H1 (cell line): Measurements from ENCODE around the gene FBXW8. TPM values are rescaled to one million over a fixed set of nuclear protein-coding genes. Genes with fewer than 3 reads are reported as not detected.

ENCODE experiments used
- CTCF ChIA-PET: fragments of 300-600 bp; sonication (Branson Sonifier 250); formaldehyde crosslinking; loops from one replicate; lab custom pipeline; 2021; ENCODE audit not compliant: partially characterized antibody; lab: Charles Lee
- POLR2A ChIA-PET: fragments of 300-600 bp; sonication (Branson Sonifier 250); formaldehyde crosslinking; loops from one replicate; lab custom pipeline; 2021; ENCODE audit warnings: inconsistent platforms; ENCODE audit not compliant: partially characterized antibody; lab: Charles Lee
- DNase-seq, 2 experiments: peaks; one replicate each; pipeline versions ENCODE4 v3.0.0 to v3.0.0-alpha.2; 2010 to 2022; ENCODE audit warnings: low spot score in 2 of 2, low read depth in 1 of 2, mixed read lengths in 1 of 2
- FAIRE-seq: peaks from 2 replicates; lab custom pipeline; 2011; peaks lifted over from hg19 to GRCh38; lab: Jason Lieb, UNC
- H2AFZ ChIP-seq: 2 replicates; pipeline ENCODE4 v1.8.1; 2012; ENCODE audit warnings: low read length, inconsistent platforms
- H2AK5ac ChIP-seq: 2 replicates; pipeline ENCODE4 v1.6.1; 2013; ENCODE audit warnings: low read depth, low read length
- H2BK120ac ChIP-seq: replicated peaks from 2 replicates; pipeline ENCODE3; 2013; ENCODE audit warnings: low read depth, low read length, inconsistent platforms
- H2BK12ac ChIP-seq: 2 replicates; pipeline ENCODE4 v1.6.1; 2013; ENCODE audit warnings: low read depth, low read length
- H2BK15ac ChIP-seq: 2 replicates; pipeline ENCODE4 v1.6.1; 2013; ENCODE audit warnings: low read length
- H2BK20ac ChIP-seq: 2 replicates; pipeline ENCODE4 v1.6.1; 2013; ENCODE audit warnings: low read length
- H2BK5ac ChIP-seq: 2 replicates; pipeline ENCODE4 v1.6.1; 2013; ENCODE audit warnings: low read depth, low read length
- H3K14ac ChIP-seq: 2 replicates; pipeline ENCODE4 v1.6.1; 2013; ENCODE audit warnings: inconsistent platforms; ENCODE audit not compliant: insufficient read length
- H3K18ac ChIP-seq: 2 replicates; pipeline ENCODE4 v1.6.1; 2013; ENCODE audit warnings: low read length; ENCODE audit errors: extremely low read depth
- H3K23ac ChIP-seq: 2 replicates; pipeline ENCODE4 v1.6.1; 2013; ENCODE audit warnings: inconsistent platforms; ENCODE audit not compliant: insufficient read length
- H3K23me2 ChIP-seq: 2 replicates; pipeline ENCODE4 v1.6.1; 2013; ENCODE audit warnings: low read depth, low read length
- H3K27ac ChIP-seq: 2 replicates; pipeline ENCODE4 v1.6.1; 2011; ENCODE audit warnings: low read depth, low read length, inconsistent platforms
- H3K27me3 ChIP-seq, 4 experiments: replicated peaks in 1 of 4; 1 replicate in 1 of 4; 2 replicates in 3 of 4; pipeline versions ENCODE4 v1.6.1 to v1.8.1; 2011 to 2013; ENCODE audit warnings: low read length in 3 of 4, mild to moderate bottlenecking in 3 of 4, inconsistent platforms in 2 of 4, mixed read lengths in 2 of 4, moderate library complexity in 1 of 4; ENCODE audit not compliant: control insufficient read depth in 3 of 4, insufficient read depth in 3 of 4; ENCODE audit errors: extremely low read depth in 1 of 4
- H3K36me3 ChIP-seq, 4 experiments: 2 replicates each; pipeline versions ENCODE4 v1.6.1 to v1.8.1; 2011 to 2013; ENCODE audit warnings: mild to moderate bottlenecking in 4 of 4, low read length in 3 of 4, moderate library complexity in 2 of 4, control low read depth in 1 of 4, inconsistent platforms in 1 of 4; ENCODE audit not compliant: insufficient read depth in 4 of 4, control insufficient read depth in 2 of 4
- H3K4ac ChIP-seq: replicated peaks from 2 replicates; pipeline ENCODE3; 2013; ENCODE audit warnings: low read length, low read depth, mixed read lengths, inconsistent platforms; ENCODE audit not compliant: insufficient read length
- H3K4me1 ChIP-seq, 4 experiments: replicated peaks in 1 of 4; 1 replicate in 1 of 4; 2 replicates in 3 of 4; pipeline versions ENCODE4 v1.6.1 to v1.8.1; 2011 to 2013; ENCODE audit warnings: low read length in 3 of 4, inconsistent platforms in 2 of 4, mixed read lengths in 1 of 4; ENCODE audit not compliant: insufficient read depth in 4 of 4, control insufficient read depth in 3 of 4
- H3K4me2 ChIP-seq, 2 experiments: 2 replicates each; pipeline versions ENCODE4 v1.6.1 to v1.8.1; 2011 to 2013; ENCODE audit warnings: low read depth in 2 of 2, low read length in 2 of 2, control low read depth in 1 of 2, inconsistent platforms in 1 of 2, mild to moderate bottlenecking in 1 of 2; ENCODE audit not compliant: insufficient read depth in 1 of 2
- H3K4me3 ChIP-seq, 4 experiments: fragments of 200-600, 300-600 bp in 1 of 4; sonication (generic), shearing (Covaris generic), sonication (Bioruptor Twin) in 1 of 4; 2 replicates each; pipeline versions ENCODE4 v1.5.1 to v1.8.1; 2011 to 2016; ENCODE audit warnings: low read length in 4 of 4, low read depth in 3 of 4, control low read depth in 2 of 4, inconsistent platforms in 2 of 4, mild to moderate bottlenecking in 2 of 4, mixed read lengths in 1 of 4, moderate library complexity in 1 of 4; ENCODE audit not compliant: insufficient read depth in 2 of 4; ENCODE audit errors: extremely low read depth in 1 of 4
- H3K56ac ChIP-seq: replicated peaks from 2 replicates; pipeline ENCODE3; 2013; ENCODE audit warnings: low read depth, mild to moderate bottlenecking, mixed read lengths, low read length, inconsistent platforms; ENCODE audit not compliant: insufficient read length
- H3K79me1 ChIP-seq: 2 replicates; pipeline ENCODE4 v1.6.1; 2013; ENCODE audit warnings: low read depth, low read length, control low read depth
- H3K79me2 ChIP-seq, 2 experiments: 2 replicates each; pipeline versions ENCODE4 v1.6.1 to v1.8.1; 2012 to 2013; ENCODE audit warnings: low read length in 2 of 2, mild to moderate bottlenecking in 2 of 2, inconsistent platforms in 1 of 2; ENCODE audit not compliant: insufficient read depth in 2 of 2, control insufficient read depth in 1 of 2
- H3K9ac ChIP-seq, 4 experiments: replicated peaks in 1 of 4; 1 replicate in 1 of 4; 2 replicates in 3 of 4; pipeline versions ENCODE4 v1.6.1 to v1.8.1; 2011 to 2013; ENCODE audit warnings: low read depth in 3 of 4, low read length in 3 of 4, control low read depth in 2 of 4, mild to moderate bottlenecking in 2 of 4, moderate library complexity in 2 of 4, inconsistent platforms in 1 of 4; ENCODE audit errors: extremely low read depth in 1 of 4
- H3K9me3 ChIP-seq, 2 experiments: 2 replicates each; pipeline versions ENCODE4 v1.6.1 to v1.8.1; 2012 to 2013; ENCODE audit warnings: mild to moderate bottlenecking in 2 of 2, moderate library complexity in 2 of 2, control low read depth in 1 of 2, inconsistent platforms in 1 of 2, low read depth in 1 of 2, low read length in 1 of 2, mixed read lengths in 1 of 2; ENCODE audit not compliant: insufficient read depth in 2 of 2
- H4K20me1 ChIP-seq, 2 experiments: replicated peaks in 1 of 2; 2 replicates each; pipeline versions ENCODE3 to v1.8.1; 2011 to 2013; ENCODE audit warnings: inconsistent platforms in 2 of 2, low read length in 2 of 2, mild to moderate bottlenecking in 1 of 2; ENCODE audit not compliant: insufficient read depth in 2 of 2, control insufficient read depth in 1 of 2
- H4K5ac ChIP-seq: 2 replicates; pipeline ENCODE4 v1.6.1; 2013; ENCODE audit warnings: low read length, low read depth, mixed read lengths, inconsistent platforms; ENCODE audit not compliant: insufficient read length
- H4K8ac ChIP-seq: 2 replicates; pipeline ENCODE4 v1.8.0; 2013; ENCODE audit warnings: mild to moderate bottlenecking, moderate library complexity, low read length, inconsistent platforms; ENCODE audit not compliant: insufficient read depth; ENCODE audit errors: extremely low read depth
- H4K91ac ChIP-seq: replicated peaks from 2 replicates; pipeline ENCODE3; 2013; ENCODE audit warnings: low read length, mixed read lengths, inconsistent platforms; ENCODE audit not compliant: insufficient read length
- EP300 ChIP-seq, 2 experiments: IDR thresholded peaks; 1 replicate in 1 of 2; 2 replicates in 1 of 2; pipeline ENCODE4 v1.6.1; 2011 to 2012; ENCODE audit warnings: low read depth in 2 of 2, low read length in 2 of 2, mild to moderate bottlenecking in 2 of 2, borderline replicate concordance in 1 of 2, inconsistent platforms in 1 of 2, moderate library complexity in 1 of 2
- FOSL1 ChIP-seq: IDR thresholded peaks from 2 replicates; pipeline ENCODE4 v1.6.1; 2011; ENCODE audit warnings: mild to moderate bottlenecking, low read depth, low read length, moderate library complexity; ENCODE audit not compliant: insufficient read depth
- POLR2AphosphoS5 ChIP-seq: IDR thresholded peaks from 2 replicates; pipeline ENCODE4 v1.6.1; 2011; ENCODE audit warnings: low read depth, low read length
- SP4 ChIP-seq: IDR thresholded peaks from 2 replicates; pipeline ENCODE4 v1.6.1; 2012; ENCODE audit warnings: low read length, inconsistent platforms
- polyA plus RNA-seq, 7 experiments: library from polyadenylated mRNA; depleted of rRNA in 3 of 7; stranded (reverse) in 5 of 7; unstranded in 2 of 7; fragments of >200 nt in 5 of 7; fragments of 200-250 nt in 2 of 7; gene quantifications; 1 replicate in 5 of 7; 2 replicates in 1 of 7; 4 replicates in 1 of 7; pipeline versions ENCODE4 v1.2.1 to v1.2.3, GENCODE V29; 2011 to 2013; ENCODE audit warnings: missing spikeins in 2 of 7, mixed read lengths in 2 of 7
- total RNA-seq: library from RNA; stranded (reverse); fragmentation: NEBNext Ultra II Directional; extraction: Animal tissue kit (Norgen Biotek cat#: 25700); gene quantifications from 2 replicates; pipeline ENCODE4 v1.2.1, GENCODE V29; 2021

Gene FBXW8
- total and polyA plus RNA-seq, 2 of the 8 experiments (the other 6 are each of a cell fraction or from before 2014, with no cell fraction given), result 15.8 to 16.0 TPM

DNA sequence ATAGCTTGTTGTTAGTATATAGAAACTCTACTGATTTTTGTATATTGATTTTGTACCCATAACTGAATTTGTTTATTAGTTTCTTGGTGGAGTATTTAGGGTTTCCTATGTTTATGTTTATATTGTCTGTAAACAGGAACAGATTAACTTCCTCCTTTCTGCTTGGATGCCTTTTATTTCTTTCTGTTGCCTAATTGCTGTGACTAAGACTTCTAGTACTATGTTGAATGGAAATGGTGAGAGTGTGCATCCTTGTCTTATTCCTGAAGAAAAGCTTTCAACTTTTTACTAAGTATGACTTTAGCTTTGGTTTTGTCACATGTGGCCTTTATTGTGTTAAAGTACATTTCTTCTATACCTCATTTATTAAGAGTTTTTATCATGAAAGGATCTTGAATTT lies 20.9 kb downstream of the FBXW8 start:
- CTCF ChIA-PET, result interaction anchor here (1.6 kb wide), 1 partner anchor 10 kb away, joined by 3 read pairs; no protein-coding TSS in a partner anchor
- no peak overlapping the region for H3K9ac ChIP-seq
- no peak overlapping the region for H2AFZ ChIP-seq
- TF ChIP-seq FOSL1, result no peak
- no peak for TF ChIP-seq EP300 (IDR thresholded peaks at IDR 0.05; ENCODE audit: borderline replicate concordance in 1 of 2, low read depth in 2 of 2, low read length in 2 of 2)
- TF ChIP-seq SP4, result no peak
- TF ChIP-seq POLR2AphosphoS5, result no peak
- no peaks in the 10 kb centered on the region for H4K20me1 ChIP-seq
- peaks cover 0 to 33% (median 5%) of the 10 kb centered on the region in 4 experiments; a peak in 6 of 8 replicates for H3K36me3 ChIP-seq
- H3K18ac ChIP-seq, result no peak overlapping the region
- H3K4ac ChIP-seq, result no peak overlapping the region
- no peaks in the 10 kb centered on the region for H3K79me2 ChIP-seq
- H3K27ac ChIP-seq, result no peak overlapping the region
- H3K56ac ChIP-seq, result no peak overlapping the region
- no peak overlapping the region for H4K8ac ChIP-seq
- H2BK15ac ChIP-seq, result no peak overlapping the region
- no peak overlapping the region for H2BK20ac ChIP-seq
- H2AK5ac ChIP-seq, result no peak overlapping the region
- peaks cover 0 to 4% of the 10 kb centered on the region in 2 experiments; a peak in 1 of 4 replicates for H3K9me3 ChIP-seq
- no peak overlapping the region for H2BK5ac ChIP-seq
- no peaks in the 10 kb centered on the region for H3K4me1 ChIP-seq
- no peaks in the 10 kb centered on the region for H3K27me3 ChIP-seq
- no peak overlapping the region for H4K91ac ChIP-seq
- H3K4me2 ChIP-seq, result no peak overlapping the region
- H3K23ac ChIP-seq, result no peak overlapping the region
- no peak overlapping the region for H2BK12ac ChIP-seq
- DNase-seq, result no peak
- no peak overlapping the region for H2BK120ac ChIP-seq
- no peaks in the 10 kb centered on the region; the same call in 1 of the 2 replicates for H3K79me1 ChIP-seq
- no peak overlapping the region for H3K14ac ChIP-seq
- no peak overlapping the region for H4K5ac ChIP-seq
- POLR2A ChIA-PET, result no interaction called here
- FAIRE-seq, result no peak
- no peak overlapping the region for H3K4me3 ChIP-seq
- H3K23me2 ChIP-seq, result 0 out of 2 replicates have a peak, but pooled peaks cover 2% of the 10 kb centered on the region
